OCI-LY7 (cell line): ENCODE measurements around the gene MBD3L5. TPM values are rescaled to one million over a fixed set of nuclear protein-coding genes. Genes with fewer than 3 reads are reported as not detected.
"Not testable (repeated sequence)": the region's sequence is repeated elsewhere in the genome, so short reads cannot be mapped to it uniquely, and the experiment has no call there.

Experiments used
- BruUV-seq: library from RNA; stranded (reverse); fragments of 400-500 nt; replicated peaks from 2 replicates; lab custom pipeline; 2021; lab: Mats Ljungman, UMichigan
- CTCF ChIA-PET: fragments of 300-600 bp; sonication (Branson Sonifier 250); formaldehyde crosslinking; loops from one replicate; lab custom pipeline; 2022; ENCODE audit warnings: antibody characterized with exemption; ENCODE audit not compliant: unreplicated experiment; lab: Charles Lee
- POLR2A ChIA-PET: fragments of 300-600 bp; sonication (Branson Sonifier 250); formaldehyde crosslinking; loops from one replicate; lab custom pipeline; 2022; ENCODE audit warnings: antibody characterized with exemption; lab: Charles Lee
- DNase-seq: peaks from one replicate; pipeline ENCODE4 v3.0.0-alpha.2; 2015; ENCODE audit warnings: low spot score
- H2AFZ ChIP-seq: fragments of 200-600 bp; sonication (generic), shearing (Covaris generic); 2 replicates; pipeline ENCODE4 v1.6.1; 2014; ENCODE audit warnings: mild to moderate bottlenecking, antibody characterized with exemption, low read length, moderate library complexity
- H3K27ac ChIP-seq: fragments of 200-600 bp; sonication (generic); 2 replicates; pipeline ENCODE4 v1.5.1; 2014; ENCODE audit warnings: mixed run types, low read depth, mild to moderate bottlenecking, moderate library complexity, low read length, inconsistent platforms; ENCODE audit not compliant: poor library complexity, severe bottlenecking
- H3K36me3 ChIP-seq: fragments of 200-600 bp; sonication (generic); 2 replicates; pipeline ENCODE4 v1.6.1; 2014; ENCODE audit warnings: mild to moderate bottlenecking, antibody characterized with exemption, low read length, moderate library complexity, mixed read lengths; ENCODE audit not compliant: insufficient read depth
- H3K4me1 ChIP-seq: fragments of 200-600 bp; sonication (generic); 2 replicates; pipeline ENCODE4 v1.5.1; 2014; ENCODE audit warnings: mild to moderate bottlenecking, low read length; ENCODE audit not compliant: insufficient read depth, poor library complexity, severe bottlenecking
- H3K4me2 ChIP-seq: fragments of 200-600 bp; sonication (generic); 2 replicates; pipeline ENCODE4 v1.6.1; 2014; ENCODE audit warnings: mild to moderate bottlenecking, low read length
- H3K4me3 ChIP-seq: fragments of 200-600 bp; sonication (generic); 2 replicates; pipeline ENCODE4 v1.5.1; 2014; ENCODE audit warnings: mild to moderate bottlenecking, low read depth, low read length; ENCODE audit not compliant: poor library complexity, severe bottlenecking
- H3K79me2 ChIP-seq: fragments of 200-600 bp; sonication (generic); 2 replicates; pipeline ENCODE4 v1.6.1; 2016; ENCODE audit warnings: low read depth, mild to moderate bottlenecking, low read length, moderate library complexity, mixed read lengths; ENCODE audit not compliant: insufficient read depth
- H3K9me2 ChIP-seq: fragments of 200-600 bp; sonication (generic); 2 replicates; pipeline ENCODE4 v1.6.1; 2016; ENCODE audit warnings: mild to moderate bottlenecking, low read length, mixed read lengths; ENCODE audit not compliant: insufficient read depth
- H3K9me3 ChIP-seq: fragments of 200-600 bp; sonication (generic); 2 replicates; pipeline ENCODE4 v1.6.1; 2014; ENCODE audit warnings: mild to moderate bottlenecking, mixed run types, low read length, mixed read lengths
- H4K20me1 ChIP-seq: fragments of 200-600 bp; sonication (generic); 2 replicates; pipeline ENCODE4 v1.6.1; 2014; ENCODE audit warnings: mild to moderate bottlenecking, antibody characterized with exemption, low read length, moderate library complexity, mixed read lengths; ENCODE audit not compliant: insufficient read depth
- EZH2phosphoT487 ChIP-seq: fragments of 200-600 bp; sonication (generic); IDR thresholded peaks from 2 replicates; pipeline ENCODE4 v1.6.1; 2018; ENCODE audit warnings: low read depth, borderline replicate concordance, mild to moderate bottlenecking, mixed run types, antibody characterized with exemption, low read length, moderate library complexity, mixed read lengths
- intact Hi-C: fragments of 100-400 bp; cut with micrococcal nuclease; formaldehyde crosslinking; loops from one replicate; pipeline ENCODE4 v1.10.0; 2022; ENCODE audit not compliant: unreplicated experiment
- total RNA-seq, 2 experiments: library from RNA; depleted of rRNA in 1 of 2; stranded (reverse); fragments of >200 nt in 1 of 2; shearing (Covaris generic) in 1 of 2; gene quantifications; 2 replicates each; pipeline ENCODE4 v1.2.3, GENCODE V29; 2014 to 2022
- TF ChIP-seq, protein P1 (sequence below): fragments of 200-600 bp; sonication (generic); conservative IDR thresholded peaks from 2 replicates; pipeline ENCODE4 v1.5.1; 2014; ENCODE audit warnings: mild to moderate bottlenecking, antibody characterized with exemption, low read length, moderate library complexity, mixed read lengths

MBD3L5 gene
- total RNA-seq, 2 experiments from 2014 or later, result not detected

GRCh38 chr19:7056371-7056770 is 26.0 kb downstream of the MBD3L5 start:
- H3K9me3 ChIP-seq, H3K4me1 ChIP-seq, H3K27ac ChIP-seq, H3K36me3 ChIP-seq, H4K20me1 ChIP-seq, H2AFZ ChIP-seq, POLR2A ChIA-PET, BruUV-seq, H3K9me2 ChIP-seq, DNase-seq, H3K4me2 ChIP-seq, H3K4me3 ChIP-seq, H3K79me2 ChIP-seq, CTCF ChIA-PET, intact Hi-C loops: not testable (repeated sequence)

GRCh38 chr19:7058576-7058975 is 28.2 kb downstream of the MBD3L5 start, which contains the start of gene MBD3L3:
MBD3L3 (minus strand) TSS chr19:7058676; CDS start chr19:7058605, 71 bp downstream.
- H3K27ac ChIP-seq, POLR2A ChIA-PET, H3K4me1 ChIP-seq, H4K20me1 ChIP-seq, H3K9me3 ChIP-seq, H2AFZ ChIP-seq, H3K4me3 ChIP-seq, H3K36me3 ChIP-seq, DNase-seq, H3K4me2 ChIP-seq, BruUV-seq, H3K9me2 ChIP-seq, CTCF ChIA-PET, H3K79me2 ChIP-seq, intact Hi-C loops: not testable (repeated sequence)

DNA sequence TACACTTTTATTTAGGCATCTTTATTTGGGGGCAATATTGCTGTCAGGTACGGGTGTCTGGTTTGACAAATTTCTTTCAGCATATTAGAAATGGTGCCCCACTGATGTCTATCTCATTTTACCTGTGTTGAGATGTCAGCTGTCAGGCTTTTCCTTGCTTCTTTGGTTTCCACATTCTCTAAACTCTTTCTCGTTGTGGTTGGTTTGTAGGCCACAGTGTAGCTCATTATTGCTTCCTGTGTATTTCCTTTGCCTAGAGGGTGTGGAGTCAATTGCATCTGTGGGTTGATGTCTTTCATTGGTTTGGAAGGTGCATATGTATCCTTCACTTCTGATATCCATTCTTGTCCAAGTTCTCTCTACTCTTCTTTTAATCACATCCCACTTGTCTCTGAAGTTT is 29.6 kb downstream of the MBD3L5 start:
- CTCF ChIA-PET, H3K36me3 ChIP-seq, H2AFZ ChIP-seq, H3K9me2 ChIP-seq, BruUV-seq, intact Hi-C loops, H3K27ac ChIP-seq, H3K4me3 ChIP-seq, H3K79me2 ChIP-seq, POLR2A ChIA-PET, H3K4me2 ChIP-seq, H3K9me3 ChIP-seq, DNase-seq, H4K20me1 ChIP-seq, H3K4me1 ChIP-seq: not testable (repeated sequence)

GRCh38 chr19:7063339-7063738 is 33.0 kb downstream of the MBD3L5 start:
- ChIA-PET POLR2A (no interaction called here), CTCF (no interaction called here)
- H4K20me1 ChIP-seq, result no peaks in the 10 kb centered on the region

More at GRCh38 chr19:7063339-7063738, 33.0 kb downstream of the MBD3L5 start:
- H3K27ac ChIP-seq, result no peak overlapping the region
- no peak overlapping the region for H2AFZ ChIP-seq
- no peak overlapping the region for H3K4me3 ChIP-seq
- no TSS peak for BruUV-seq
- H3K9me3 ChIP-seq, result no peaks in the 10 kb centered on the region
- H3K4me2 ChIP-seq, result no peak overlapping the region
- intact Hi-C loops, result no loop called here
- H3K9me2 ChIP-seq, result no peaks in the 10 kb centered on the region
- H3K4me1 ChIP-seq, result peaks cover under 1% of the 10 kb centered on the region
- no peaks in the 10 kb centered on the region for H3K36me3 ChIP-seq
- no peak for DNase-seq
- no peak for TF ChIP-seq EZH2phosphoT487
- TF ChIP-seq, protein P1, sequence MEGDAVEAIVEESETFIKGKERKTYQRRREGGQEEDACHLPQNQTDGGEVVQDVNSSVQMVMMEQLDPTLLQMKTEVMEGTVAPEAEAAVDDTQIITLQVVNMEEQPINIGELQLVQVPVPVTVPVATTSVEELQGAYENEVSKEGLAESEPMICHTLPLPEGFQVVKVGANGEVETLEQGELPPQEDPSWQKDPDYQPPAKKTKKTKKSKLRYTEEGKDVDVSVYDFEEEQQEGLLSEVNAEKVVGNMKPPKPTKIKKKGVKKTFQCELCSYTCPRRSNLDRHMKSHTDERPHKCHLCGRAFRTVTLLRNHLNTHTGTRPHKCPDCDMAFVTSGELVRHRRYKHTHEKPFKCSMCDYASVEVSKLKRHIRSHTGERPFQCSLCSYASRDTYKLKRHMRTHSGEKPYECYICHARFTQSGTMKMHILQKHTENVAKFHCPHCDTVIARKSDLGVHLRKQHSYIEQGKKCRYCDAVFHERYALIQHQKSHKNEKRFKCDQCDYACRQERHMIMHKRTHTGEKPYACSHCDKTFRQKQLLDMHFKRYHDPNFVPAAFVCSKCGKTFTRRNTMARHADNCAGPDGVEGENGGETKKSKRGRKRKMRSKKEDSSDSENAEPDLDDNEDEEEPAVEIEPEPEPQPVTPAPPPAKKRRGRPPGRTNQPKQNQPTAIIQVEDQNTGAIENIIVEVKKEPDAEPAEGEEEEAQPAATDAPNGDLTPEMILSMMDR, result no peak
- H3K79me2 ChIP-seq, result no peaks in the 10 kb centered on the region
